ENCODE data around the gene UBL4A. TPM values are rescaled to one million over a fixed set of nuclear protein-coding genes. Genes with fewer than 3 reads are reported as not detected.

UBL4A gene
- total and polyA plus RNA-seq, 2 donors (not counting 3 experiments of a cell fraction or from before 2014, with no cell fraction given): 25.3 to 31.4 TPM

GRCh38 chrX:154463611-154464220 lies 22.7 kb downstream of the UBL4A start:
- POLR2A ChIA-PET: no interaction called here
- TF ChIP-seq POLR2A (IDR thresholded peaks at IDR 0.05; ENCODE audit: low read depth, low read length) (no peak), GATA2 (IDR thresholded peaks at IDR 0.05; ENCODE audit: insufficient read depth, insufficient read length, low read depth, low read length) (no peak), POLR2AphosphoS5 (IDR thresholded peaks at IDR 0.05; ENCODE audit: insufficient read depth, low read depth, low read length) (no peak), MYC (IDR thresholded peaks at IDR 0.05; ENCODE audit: low read depth, low read length) (no peak), FOS (IDR thresholded peaks at IDR 0.05; ENCODE audit: borderline replicate concordance, insufficient read depth, low read length) (no peak), JUN (IDR thresholded peaks at IDR 0.05; ENCODE audit: borderline replicate concordance, insufficient read depth, insufficient read length, low read depth) (no peak), EZH2 (IDR thresholded peaks at IDR 0.05; ENCODE audit: borderline replicate concordance, low read depth, low read length, severe bottlenecking) (no peak)
- TF ChIP-seq, protein P1, sequence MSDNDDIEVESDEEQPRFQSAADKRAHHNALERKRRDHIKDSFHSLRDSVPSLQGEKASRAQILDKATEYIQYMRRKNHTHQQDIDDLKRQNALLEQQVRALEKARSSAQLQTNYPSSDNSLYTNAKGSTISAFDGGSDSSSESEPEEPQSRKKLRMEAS (IDR thresholded peaks at IDR 0.05; ENCODE audit: insufficient read depth, insufficient read length): no peak
- TF ChIP-seq, protein P2, sequence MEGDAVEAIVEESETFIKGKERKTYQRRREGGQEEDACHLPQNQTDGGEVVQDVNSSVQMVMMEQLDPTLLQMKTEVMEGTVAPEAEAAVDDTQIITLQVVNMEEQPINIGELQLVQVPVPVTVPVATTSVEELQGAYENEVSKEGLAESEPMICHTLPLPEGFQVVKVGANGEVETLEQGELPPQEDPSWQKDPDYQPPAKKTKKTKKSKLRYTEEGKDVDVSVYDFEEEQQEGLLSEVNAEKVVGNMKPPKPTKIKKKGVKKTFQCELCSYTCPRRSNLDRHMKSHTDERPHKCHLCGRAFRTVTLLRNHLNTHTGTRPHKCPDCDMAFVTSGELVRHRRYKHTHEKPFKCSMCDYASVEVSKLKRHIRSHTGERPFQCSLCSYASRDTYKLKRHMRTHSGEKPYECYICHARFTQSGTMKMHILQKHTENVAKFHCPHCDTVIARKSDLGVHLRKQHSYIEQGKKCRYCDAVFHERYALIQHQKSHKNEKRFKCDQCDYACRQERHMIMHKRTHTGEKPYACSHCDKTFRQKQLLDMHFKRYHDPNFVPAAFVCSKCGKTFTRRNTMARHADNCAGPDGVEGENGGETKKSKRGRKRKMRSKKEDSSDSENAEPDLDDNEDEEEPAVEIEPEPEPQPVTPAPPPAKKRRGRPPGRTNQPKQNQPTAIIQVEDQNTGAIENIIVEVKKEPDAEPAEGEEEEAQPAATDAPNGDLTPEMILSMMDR (IDR thresholded peaks at IDR 0.05; ENCODE audit: extremely low read depth in 1 of 2, insufficient read depth in 1 of 2, low read depth in 1 of 2, low read length in 2 of 2): no peak
- dilution Hi-C loops (cut with MboI; ENCODE audit: extremely low pct_ligation_motif_present, low sequenced_read_pairs) (no loop called here), intact Hi-C loops (cut with micrococcal nuclease) (no loop called here)
- H3K4me2 ChIP-seq (ENCODE audit: insufficient read depth, low read length): no peak overlapping the region
- no peak overlapping the region for H3K27ac ChIP-seq (ENCODE audit: insufficient read depth, low read depth, low read length)
- DNase-seq (ENCODE audit: low read depth, low spot score) (no peak), FAIRE-seq (no peak)
- H3K36me3 ChIP-seq (ENCODE audit: control insufficient read depth in 2 of 2, extremely low read depth in 1 of 2, insufficient read depth in 2 of 2, low read length in 2 of 2): peaks cover 0 to 37% of the 10 kb centered on the region in 2 experiments
- H3K9ac ChIP-seq (replicated peaks; ENCODE audit: extremely low read depth, insufficient read depth, low read length): no peak overlapping the region
- no peaks in the 10 kb centered on the region for H3K27me3 ChIP-seq (ENCODE audit: control insufficient read depth in 2 of 2, insufficient read depth in 2 of 2, low read length in 2 of 2)
- no TSS peak for BruUV-seq (replicated peaks)
- no peaks in the 10 kb centered on the region for H4K20me1 ChIP-seq (replicated peaks; ENCODE audit: control insufficient read depth, extremely low read depth, insufficient read depth, low read length)
- peaks cover 20% of the 10 kb centered on the region for H3K79me2 ChIP-seq (ENCODE audit: control insufficient read depth, insufficient read depth, low read length)
- CTCF ChIA-PET: interaction anchor here (0.7 kb wide), 1 partner anchor 10 kb away, joined by 3 read pairs; no protein-coding TSS in a partner anchor
- H2AFZ ChIP-seq (ENCODE audit: low read depth, low read length): no peak overlapping the region
- H3K9me3 ChIP-seq (replicated peaks; ENCODE audit: control insufficient read depth, insufficient read depth, low read length): no peaks in the 10 kb centered on the region
- H3K4me1 ChIP-seq (ENCODE audit: control insufficient read depth, extremely low read depth, insufficient read depth, low read length): peaks cover 7% of the 10 kb centered on the region
- no peaks in the 10 kb centered on the region for H3K9me1 ChIP-seq (replicated peaks; ENCODE audit: control insufficient read depth, extremely low read depth, insufficient read depth, low read length)
- H3K4me3 ChIP-seq (replicated peaks in 1 of 3; ENCODE audit: insufficient read depth in 1 of 3, low read depth in 1 of 3, low read length in 3 of 3): no peak overlapping the region
